Mesodermal cell (in vitro differentiated cells): ENCODE results near the gene FNBP1L.
"Not testable (repeated sequence)": the region's sequence is repeated elsewhere in the genome, so short reads cannot be mapped to it uniquely, and the experiment has no call there.

Experiments used
- H3K27ac ChIP-seq: 2 replicates; pipeline ENCODE4 v1.7.0; 2013; ENCODE audit warnings: mild to moderate bottlenecking, low read depth, low read length, moderate library complexity; ENCODE audit not compliant: severe bottlenecking
- H3K36me3 ChIP-seq: 2 replicates; pipeline ENCODE4 v1.7.1; 2013; ENCODE audit warnings: mild to moderate bottlenecking, low read length, moderate library complexity; ENCODE audit not compliant: control insufficient read depth, insufficient read depth
- H3K4me1 ChIP-seq: one replicate; pipeline ENCODE4 v1.7.1; 2013; ENCODE audit warnings: mild to moderate bottlenecking, low read length; ENCODE audit not compliant: insufficient read depth, control insufficient read depth, poor library complexity, severe bottlenecking
- H3K4me3 ChIP-seq: 2 replicates; pipeline ENCODE4 v1.7.0; 2013; ENCODE audit warnings: low read length, control low read depth, mild to moderate bottlenecking; ENCODE audit not compliant: insufficient read depth, poor library complexity, severe bottlenecking; ENCODE audit errors: extremely low read depth
- H3K9me3 ChIP-seq: 2 replicates; pipeline ENCODE4 v1.7.1; 2013; ENCODE audit warnings: mild to moderate bottlenecking, low read length, moderate library complexity; ENCODE audit not compliant: control insufficient read depth
- WGBS, 2 experiments: methylation state at CpG; one replicate each; pipeline ENCODE4 v1.1.5; 2013; ENCODE audit warnings: missing lambda C conversion rate in 2 of 2; ENCODE audit not compliant: insufficient coverage in 2 of 2; 5-methylcytosine and 5-hydroxymethylcytosine counted together

FNBP1L gene

GRCh38 chr1:93591291-93591675, 143.4 kb downstream of the FNBP1L start:
- not testable (repeated sequence) for H3K27ac ChIP-seq, H3K4me3 ChIP-seq, H3K9me3 ChIP-seq
- 89 to 100% methylated on average over 1 of the region's 3 CpGs for WGBS, 2 experiments
- peaks cover 74% of the 10 kb centered on the region for H3K36me3 ChIP-seq
- peaks cover 39% of the 10 kb centered on the region for H3K4me1 ChIP-seq

- no peak overlapping the region for H3K4me3 ChIP-seq
- peaks cover 68% of the 10 kb centered on the region for H3K36me3 ChIP-seq
- H3K9me3 ChIP-seq = no peaks in the 10 kb centered on the region
- H3K27ac ChIP-seq = no peak overlapping the region
- 92 to 97% methylated on average over 11 to 14 of the region's 17 CpGs for WGBS, 2 experiments
- H3K4me1 ChIP-seq = peaks cover 43% of the 10 kb centered on the region
Observed at GRCh38 chr1:93591676-93592550, 144.0 kb downstream of the FNBP1L start.

- peaks cover 46% of the 10 kb centered on the region for H3K4me1 ChIP-seq
- H3K9me3 ChIP-seq = no peaks in the 10 kb centered on the region
- no peak overlapping the region for H3K27ac ChIP-seq
- 94 to 100% methylated on average over 1 to 2 of the region's 6 CpGs for WGBS, 2 experiments
- no peak overlapping the region for H3K4me3 ChIP-seq
- H3K36me3 ChIP-seq = peaks cover 61% of the 10 kb centered on the region
Observed at GRCh38 chr1:93592551-93592949, 144.6 kb downstream of the FNBP1L start.

- Histone ChIP-seq H3K9me3 (no peaks in the 10 kb centered on the region), H3K36me3 (peaks cover 59% of the 10 kb centered on the region), H3K4me1 (peaks cover 44% of the 10 kb centered on the region), H3K4me3 (no peak overlapping the region), H3K27ac (no peak overlapping the region)
- 90% methylated on average over 11 of the region's 13 CpGs for WGBS, 2 experiments
Observed at GRCh38 chr1:93593854-93594602, 146.1 kb downstream of the FNBP1L start.

GRCh38 chr1:93594603-93594880, 146.6 kb downstream of the FNBP1L start:
- peak overlapping the region; percentile 45 for H3K27ac ChIP-seq
- 100% methylated on average over 1 of the region's 1 CpG; no CpG with 5 or more reads in 1 of the 2 experiments for WGBS, 2 experiments
- peaks cover 54% of the 10 kb centered on the region for H3K36me3 ChIP-seq
- peaks cover 48% of the 10 kb centered on the region for H3K4me1 ChIP-seq
- no peak overlapping the region for H3K4me3 ChIP-seq
- H3K9me3 ChIP-seq = no peaks in the 10 kb centered on the region

- Histone ChIP-seq H3K9me3 (no peaks in the 10 kb centered on the region), H3K4me1 (peaks cover 55% of the 10 kb centered on the region), H3K4me3 (no peak overlapping the region), H3K27ac (peak overlapping the region; percentile 45), H3K36me3 (peaks cover 50% of the 10 kb centered on the region)
- WGBS, 2 experiments = 88 to 95% methylated on average over 1 to 2 of the region's 2 CpGs
Observed at GRCh38 chr1:93595266-93595665, 147.3 kb downstream of the FNBP1L start.

- H3K4me1 ChIP-seq = peaks cover 60% of the 10 kb centered on the region
Observed at GRCh38 chr1:93595743-93596142, 147.8 kb downstream of the FNBP1L start.

GRCh38 chr1:93596329-93597089, 148.6 kb downstream of the FNBP1L start:
- WGBS, 2 experiments = 100% methylated on average over 2 to 3 of the region's 4 CpGs
- H3K4me1 ChIP-seq = peaks cover 61% of the 10 kb centered on the region
- no peaks in the 10 kb centered on the region for H3K9me3 ChIP-seq
- peaks cover 46% of the 10 kb centered on the region for H3K36me3 ChIP-seq
- H3K27ac ChIP-seq = no peak overlapping the region
- H3K4me3 ChIP-seq = no peak overlapping the region

More at GRCh38 chr1:93595743-93596142, 147.8 kb downstream of the FNBP1L start:
- Histone ChIP-seq H3K36me3 (peaks cover 49% of the 10 kb centered on the region), H3K9me3 (no peaks in the 10 kb centered on the region), H3K4me3 (no peak overlapping the region), H3K27ac (no peak overlapping the region)
- 91 to 94% methylated on average over 3 to 4 of the region's 4 CpGs for WGBS, 2 experiments

- Histone ChIP-seq H3K9me3 (no peaks in the 10 kb centered on the region), H3K27ac (no peak overlapping the region), H3K4me3 (no peak overlapping the region), H3K36me3 (peaks cover 44% of the 10 kb centered on the region), H3K4me1 (peaks cover 52% of the 10 kb centered on the region)
- 93 to 97% methylated on average over 3 to 6 of the region's 6 CpGs for WGBS, 2 experiments
Observed at GRCh38 chr1:93597709-93598108, 149.8 kb downstream of the FNBP1L start.

GRCh38 chr1:93598396-93598795, 150.5 kb downstream of the FNBP1L start:
- H3K9me3 ChIP-seq = no peaks in the 10 kb centered on the region
- no peak overlapping the region for H3K27ac ChIP-seq
- WGBS, 2 experiments = 94 to 100% methylated on average over 1 to 2 of the region's 2 CpGs
- peaks cover 43% of the 10 kb centered on the region for H3K36me3 ChIP-seq
- H3K4me1 ChIP-seq = peaks cover 54% of the 10 kb centered on the region
- no peak overlapping the region for H3K4me3 ChIP-seq
